ENCODE measurements around the gene VPS4A. TPM values are rescaled to one million over a fixed set of nuclear protein-coding genes. Genes with fewer than 3 reads are reported as not detected.

VPS4A gene
- polyA plus RNA-seq, 1 donor (not counting 4 experiments of a cell fraction or from before 2014, with no cell fraction given): 18.2 TPM

GRCh38 chr16:69371564-69371963 is 60.4 kb downstream of the VPS4A start:
- Histone ChIP-seq H3K79me2 (ENCODE audit: control insufficient read depth, insufficient read depth, low read length) (no peaks in the 10 kb centered on the region), H3K9me3 (ENCODE audit: control insufficient read depth, low read depth, low read length) (no peaks in the 10 kb centered on the region), H3K9me1 (ENCODE audit: control insufficient read depth, extremely low read depth, insufficient read depth, low read length) (no peaks in the 10 kb centered on the region), H3K36me3 (ENCODE audit: control insufficient read depth in 2 of 2, extremely low read depth in 1 of 2, insufficient read depth in 2 of 2, low read length in 2 of 2) (peaks cover 25 to 32% of the 10 kb centered on the region in 2 experiments), H3K4me3 (ENCODE audit: control insufficient read depth in 2 of 3, extremely low read depth in 1 of 3, insufficient read depth in 2 of 3, low read depth in 1 of 3, low read length in 3 of 3) (no peak overlapping the region), H3K9ac (ENCODE audit: control insufficient read depth, extremely low read depth, insufficient read depth, low read length) (no peak overlapping the region), H2AFZ (ENCODE audit: control insufficient read depth, low read length) (no peak overlapping the region), H4K20me1 (ENCODE audit: control insufficient read depth, extremely low read depth, insufficient read depth, low read length) (no peaks in the 10 kb centered on the region), H3K27ac (ENCODE audit: control insufficient read depth, insufficient read depth, low read length) (no peak overlapping the region), H3K4me2 (ENCODE audit: control insufficient read depth, extremely low read depth, insufficient read depth, low read depth, low read length) (no peak overlapping the region), H3K4me1 (ENCODE audit: control insufficient read depth, extremely low read depth, insufficient read depth, low read length) (no peaks in the 10 kb centered on the region), H3K27me3 (ENCODE audit: control insufficient read depth, extremely low read depth, insufficient read depth, low read length) (no peaks in the 10 kb centered on the region)
- TF ChIP-seq CTCF (optimal IDR thresholded peaks at IDR 0.05 in 1 of 3, IDR thresholded peaks at IDR 0.05 in 1 of 3, conservative IDR thresholded peaks at IDR 0.05 in 1 of 3; ENCODE audit: extremely low read depth in 1 of 3, insufficient read depth in 2 of 3, low read length in 3 of 3) (no peak), EZH2 (IDR thresholded peaks at IDR 0.05; ENCODE audit: low read length) (no peak)
- no peak for FAIRE-seq
- DNase-seq (ENCODE audit: low read depth, low spot score): no peak
- dilution Hi-C loops (cut with MboI; ENCODE audit: extremely low pct_ligation_motif_present, low sequenced_read_pairs): no loop called here

- no peak for FAIRE-seq
- H3K36me3 ChIP-seq (ENCODE audit: control insufficient read depth in 2 of 2, extremely low read depth in 1 of 2, insufficient read depth in 2 of 2, low read length in 2 of 2): peaks cover 19 to 23% of the 10 kb centered on the region in 2 experiments
- dilution Hi-C loops (cut with MboI; ENCODE audit: extremely low pct_ligation_motif_present, low sequenced_read_pairs): no loop called here
These were observed 61.9 kb downstream of the VPS4A start for GRCh38 chr16:69373019-69373418.

More at GRCh38 chr16:69373019-69373418, 61.9 kb downstream of the VPS4A start:
- TF ChIP-seq EZH2 (IDR thresholded peaks at IDR 0.05; ENCODE audit: low read length) (no peak), CTCF (optimal IDR thresholded peaks at IDR 0.05 in 1 of 3, IDR thresholded peaks at IDR 0.05 in 1 of 3, conservative IDR thresholded peaks at IDR 0.05 in 1 of 3; ENCODE audit: extremely low read depth in 1 of 3, insufficient read depth in 2 of 3, low read length in 3 of 3) (no peak)
- Histone ChIP-seq H3K9me1 (ENCODE audit: control insufficient read depth, extremely low read depth, insufficient read depth, low read length) (no peaks in the 10 kb centered on the region), H3K9me3 (ENCODE audit: control insufficient read depth, low read depth, low read length) (no peaks in the 10 kb centered on the region), H3K27ac (ENCODE audit: control insufficient read depth, insufficient read depth, low read length) (no peak overlapping the region), H3K4me2 (ENCODE audit: control insufficient read depth, extremely low read depth, insufficient read depth, low read depth, low read length) (no peak overlapping the region), H2AFZ (ENCODE audit: control insufficient read depth, low read length) (no peak overlapping the region), H3K4me3 (ENCODE audit: control insufficient read depth in 2 of 3, extremely low read depth in 1 of 3, insufficient read depth in 2 of 3, low read depth in 1 of 3, low read length in 3 of 3) (no peak overlapping the region), H4K20me1 (ENCODE audit: control insufficient read depth, extremely low read depth, insufficient read depth, low read length) (no peaks in the 10 kb centered on the region), H3K4me1 (ENCODE audit: control insufficient read depth, extremely low read depth, insufficient read depth, low read length) (no peaks in the 10 kb centered on the region), H3K79me2 (ENCODE audit: control insufficient read depth, insufficient read depth, low read length) (no peaks in the 10 kb centered on the region), H3K9ac (ENCODE audit: control insufficient read depth, extremely low read depth, insufficient read depth, low read length) (no peak overlapping the region), H3K27me3 (ENCODE audit: control insufficient read depth, extremely low read depth, insufficient read depth, low read length) (no peaks in the 10 kb centered on the region)
- DNase-seq (ENCODE audit: low read depth, low spot score): no peak

Other genes with a start within 250 kb of the VPS4A start
- gene HAS3, start 205.7 kb upstream of the VPS4A start, polyA plus RNA-seq: 132 to 278 TPM (median 143 TPM) in 3 replicates
- 96.0 to 120 TPM (median 118 TPM) in 3 replicates for gene CHTF8, start 178.8 kb upstream of the VPS4A start, polyA plus RNA-seq
- 87.7 to 107 TPM (median 106 TPM) in 3 replicates for gene UTP4, start 178.7 kb upstream of the VPS4A start, polyA plus RNA-seq
- 11.2 to 15.9 TPM (median 13.7 TPM) in 3 replicates for gene SNTB2, start 124.2 kb upstream of the VPS4A start, polyA plus RNA-seq
- 3.0 to 8.8 TPM (median 4.1 TPM) in 3 replicates for gene PDF, start 19.2 kb downstream of the VPS4A start, polyA plus RNA-seq
- gene COG8, start 28.2 kb downstream of the VPS4A start, polyA plus RNA-seq: 16.0 to 22.8 TPM (median 22.8 TPM) in 3 replicates
- gene NIP7, start 28.4 kb downstream of the VPS4A start, polyA plus RNA-seq: 17.2 to 31.3 TPM (median 26.9 TPM) in 3 replicates
- 0.09 to 0.22 TPM in 2 of 3 replicates, not detected in the other for gene TMED6, start 40.4 kb downstream of the VPS4A start, polyA plus RNA-seq
- gene TERF2, start 74.7 kb downstream of the VPS4A start, polyA plus RNA-seq: 11.4 to 18.0 TPM (median 16.8 TPM) in 3 replicates
- gene CYB5B, start 113.3 kb downstream of the VPS4A start, polyA plus RNA-seq: 204 to 287 TPM (median 246 TPM) in 3 replicates